ENCODE measurements around the gene CAND1. TPM values are rescaled to one million over a fixed set of nuclear protein-coding genes. Genes with fewer than 3 reads are reported as not detected.
A peak's percentile ranks its signal among the peaks of the same experiment; 100 is the strongest.

CAND1 gene
- polyA plus RNA-seq (2011; rRNA removed): 185 and 189 TPM in 2 replicates
- 19.8 and 27.2 TPM in 2 replicates for polyA plus RNA-seq (2012; cell fraction: cytosol; rRNA removed)
- polyA plus RNA-seq (2012; cell fraction: nucleus; rRNA removed): 24.2 and 35.9 TPM in 2 replicates
- polyA plus RNA-seq (2017; fragmentation: RNase III; extraction: RNeasy Plus Mini Kit Qiagen cat#74134 plus additional on column Dnase treatment): 62.8 to 75.5 TPM (median 70.3 TPM) in 3 replicates
- polyA minus RNA-seq (2011; rRNA and poly(A)+ RNA removed): 86.8 and 95.2 TPM in 2 replicates

DNA sequence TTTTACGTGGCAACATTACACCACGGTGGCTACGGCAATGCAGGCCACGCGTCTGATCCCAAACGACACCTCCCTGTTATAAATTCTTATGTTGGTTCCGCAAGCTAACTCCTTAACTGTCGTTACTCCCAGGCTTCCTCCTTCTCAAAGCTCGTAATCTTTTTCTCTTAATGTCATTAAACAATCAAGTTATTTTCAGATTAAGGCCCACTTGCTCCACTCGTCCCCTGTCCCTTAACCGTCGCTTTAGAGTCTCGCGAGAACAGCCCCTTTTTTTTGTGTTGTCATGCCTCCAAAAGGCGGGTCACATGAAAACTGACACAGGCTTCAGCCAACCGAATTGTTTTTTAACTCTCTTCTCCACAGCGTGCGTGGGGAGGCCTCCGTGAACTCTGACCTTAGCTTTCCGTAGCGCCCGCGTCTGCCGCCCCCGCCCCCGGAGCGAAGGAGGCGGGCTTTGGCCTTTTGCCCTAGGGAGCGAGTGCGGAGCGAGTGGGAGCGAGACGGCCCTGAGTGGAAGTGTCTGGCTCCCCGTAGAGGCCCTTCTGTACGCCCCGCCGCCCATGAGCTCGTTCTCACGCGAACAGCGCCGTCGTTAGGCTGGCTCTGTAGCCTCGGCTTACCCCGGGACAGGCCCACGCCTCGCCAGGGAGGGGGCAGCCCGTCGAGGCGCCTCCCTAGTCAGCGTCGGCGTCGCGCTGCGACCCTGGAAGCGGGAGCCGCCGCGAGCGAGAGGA lies at the start of gene CAND1:
TSS of gene CAND1 (plus strand) at position 463 of the 737 bp plus-strand sequence. CDS start 360 bp downstream, outside the sequence.
- POLR2A ChIA-PET: interaction anchor here (0.6 to 2.2 kb wide), 30 partner anchors 9 to 1100 kb away, joined by 3 to 14 read pairs (median 4); partner anchors contain the start of genes DYRK2 and HELB
- H3K27ac ChIP-seq: peak within 1 kb of the TSS; percentile 94 to 99
- H3K4me3 ChIP-seq: peak within 1 kb of the TSS; percentile 88
- ATAC-seq (peak; percentile 79 to 87), DNase-seq (ENCODE audit: low read depth in 1 of 2, low spot score in 1 of 2) (peak; percentile 95 to 99), FAIRE-seq (no peak)
- CTCF ChIA-PET: interaction anchor here (0.8 to 1.5 kb wide), 7 partner anchors 9 to 83 kb away, joined by 3 to 5 read pairs (median 3); no protein-coding TSS in a partner anchor
- peaks cover 31% of the 10 kb centered on the region for H3K4me1 ChIP-seq
- under 1% methylated on average over 45 of the region's 61 CpGs for WGBS (ENCODE audit: missing lambda C conversion rate)
- no peaks in the 10 kb centered on the region for H3K9me3 ChIP-seq
- H3K4me2 ChIP-seq: peak within 1 kb of the TSS; percentile 88
- TF ChIP-seq ZFP36 (IDR thresholded peaks at IDR 0.05; ENCODE audit: borderline replicate concordance, partially characterized antibody) (no peak), RAD21 (conservative IDR thresholded peaks at IDR 0.05 in 1 of 2, IDR thresholded peaks at IDR 0.05 in 1 of 2) (0 out of 5 replicates have a peak, but pooled peaks of 1 of the 2 experiments have one; percentile 15), ESRRA (IDR thresholded peaks at IDR 0.05; ENCODE audit: borderline replicate concordance, low read length) (no peak), HOXB5 (CRISPR knock-in tag; IDR thresholded peaks at IDR 0.05) (no peak), POLR2AphosphoS2 (conservative IDR thresholded peaks at IDR 0.05; ENCODE audit: low read length) (no peak), MAFK (IDR thresholded peaks at IDR 0.05; ENCODE audit: partially characterized antibody) (peak; percentile 61), HEYL (CRISPR knock-in tag; IDR thresholded peaks at IDR 0.05) (no peak), EHMT2 (IDR thresholded peaks at IDR 0.05; ENCODE audit: low read depth) (no peak), ZNF302 (CRISPR knock-in tag; IDR thresholded peaks at IDR 0.05) (no peak), ZSCAN20 (CRISPR knock-in tag; IDR thresholded peaks at IDR 0.05) (no peak), SREBF2 (IDR thresholded peaks at IDR 0.05) (no peak), FOSL2 (IDR thresholded peaks at IDR 0.05) (no peak), FOSL2 (CRISPR knock-in tag; IDR thresholded peaks at IDR 0.05) (no peak), TFCP2L1 (CRISPR knock-in tag; IDR thresholded peaks at IDR 0.05) (no peak), CBX8 (IDR thresholded peaks at IDR 0.05) (no peak), MAZ (IDR thresholded peaks at IDR 0.05; ENCODE audit: borderline replicate concordance, low read depth, low read length) (no peak), MYC (IDR thresholded peaks at IDR 0.05; ENCODE audit: borderline replicate concordance, low read length) (0 out of 2 replicates have a peak, but pooled peaks have one; percentile 57), PHF8 (IDR thresholded peaks at IDR 0.05; ENCODE audit: borderline replicate concordance, low read depth) (peak; percentile 60), CHD4 (IDR thresholded peaks at IDR 0.05; ENCODE audit: borderline replicate concordance) (no peak)
- TF ChIP-seq, protein P1, sequence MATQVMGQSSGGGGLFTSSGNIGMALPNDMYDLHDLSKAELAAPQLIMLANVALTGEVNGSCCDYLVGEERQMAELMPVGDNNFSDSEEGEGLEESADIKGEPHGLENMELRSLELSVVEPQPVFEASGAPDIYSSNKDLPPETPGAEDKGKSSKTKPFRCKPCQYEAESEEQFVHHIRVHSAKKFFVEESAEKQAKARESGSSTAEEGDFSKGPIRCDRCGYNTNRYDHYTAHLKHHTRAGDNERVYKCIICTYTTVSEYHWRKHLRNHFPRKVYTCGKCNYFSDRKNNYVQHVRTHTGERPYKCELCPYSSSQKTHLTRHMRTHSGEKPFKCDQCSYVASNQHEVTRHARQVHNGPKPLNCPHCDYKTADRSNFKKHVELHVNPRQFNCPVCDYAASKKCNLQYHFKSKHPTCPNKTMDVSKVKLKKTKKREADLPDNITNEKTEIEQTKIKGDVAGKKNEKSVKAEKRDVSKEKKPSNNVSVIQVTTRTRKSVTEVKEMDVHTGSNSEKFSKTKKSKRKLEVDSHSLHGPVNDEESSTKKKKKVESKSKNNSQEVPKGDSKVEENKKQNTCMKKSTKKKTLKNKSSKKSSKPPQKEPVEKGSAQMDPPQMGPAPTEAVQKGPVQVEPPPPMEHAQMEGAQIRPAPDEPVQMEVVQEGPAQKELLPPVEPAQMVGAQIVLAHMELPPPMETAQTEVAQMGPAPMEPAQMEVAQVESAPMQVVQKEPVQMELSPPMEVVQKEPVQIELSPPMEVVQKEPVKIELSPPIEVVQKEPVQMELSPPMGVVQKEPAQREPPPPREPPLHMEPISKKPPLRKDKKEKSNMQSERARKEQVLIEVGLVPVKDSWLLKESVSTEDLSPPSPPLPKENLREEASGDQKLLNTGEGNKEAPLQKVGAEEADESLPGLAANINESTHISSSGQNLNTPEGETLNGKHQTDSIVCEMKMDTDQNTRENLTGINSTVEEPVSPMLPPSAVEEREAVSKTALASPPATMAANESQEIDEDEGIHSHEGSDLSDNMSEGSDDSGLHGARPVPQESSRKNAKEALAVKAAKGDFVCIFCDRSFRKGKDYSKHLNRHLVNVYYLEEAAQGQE (IDR thresholded peaks at IDR 0.05): peak; percentile 100
- TF ChIP-seq, protein P2, sequence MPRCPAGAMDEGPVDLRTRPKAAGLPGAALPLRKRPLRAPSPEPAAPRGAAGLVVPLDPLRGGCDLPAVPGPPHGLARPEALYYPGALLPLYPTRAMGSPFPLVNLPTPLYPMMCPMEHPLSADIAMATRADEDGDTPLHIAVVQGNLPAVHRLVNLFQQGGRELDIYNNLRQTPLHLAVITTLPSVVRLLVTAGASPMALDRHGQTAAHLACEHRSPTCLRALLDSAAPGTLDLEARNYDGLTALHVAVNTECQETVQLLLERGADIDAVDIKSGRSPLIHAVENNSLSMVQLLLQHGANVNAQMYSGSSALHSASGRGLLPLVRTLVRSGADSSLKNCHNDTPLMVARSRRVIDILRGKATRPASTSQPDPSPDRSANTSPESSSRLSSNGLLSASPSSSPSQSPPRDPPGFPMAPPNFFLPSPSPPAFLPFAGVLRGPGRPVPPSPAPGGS (IDR thresholded peaks at IDR 0.05): peak; percentile 10; the same call in 2 of the 3 replicates
- TF ChIP-seq, protein P3, sequence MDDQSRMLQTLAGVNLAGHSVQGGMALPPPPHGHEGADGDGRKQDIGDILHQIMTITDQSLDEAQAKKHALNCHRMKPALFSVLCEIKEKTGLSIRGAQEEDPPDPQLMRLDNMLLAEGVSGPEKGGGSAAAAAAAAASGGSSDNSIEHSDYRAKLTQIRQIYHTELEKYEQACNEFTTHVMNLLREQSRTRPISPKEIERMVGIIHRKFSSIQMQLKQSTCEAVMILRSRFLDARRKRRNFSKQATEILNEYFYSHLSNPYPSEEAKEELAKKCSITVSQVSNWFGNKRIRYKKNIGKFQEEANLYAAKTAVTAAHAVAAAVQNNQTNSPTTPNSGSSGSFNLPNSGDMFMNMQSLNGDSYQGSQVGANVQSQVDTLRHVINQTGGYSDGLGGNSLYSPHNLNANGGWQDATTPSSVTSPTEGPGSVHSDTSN (IDR thresholded peaks at IDR 0.05): peak; percentile 94
- TF ChIP-seq, protein P4, sequence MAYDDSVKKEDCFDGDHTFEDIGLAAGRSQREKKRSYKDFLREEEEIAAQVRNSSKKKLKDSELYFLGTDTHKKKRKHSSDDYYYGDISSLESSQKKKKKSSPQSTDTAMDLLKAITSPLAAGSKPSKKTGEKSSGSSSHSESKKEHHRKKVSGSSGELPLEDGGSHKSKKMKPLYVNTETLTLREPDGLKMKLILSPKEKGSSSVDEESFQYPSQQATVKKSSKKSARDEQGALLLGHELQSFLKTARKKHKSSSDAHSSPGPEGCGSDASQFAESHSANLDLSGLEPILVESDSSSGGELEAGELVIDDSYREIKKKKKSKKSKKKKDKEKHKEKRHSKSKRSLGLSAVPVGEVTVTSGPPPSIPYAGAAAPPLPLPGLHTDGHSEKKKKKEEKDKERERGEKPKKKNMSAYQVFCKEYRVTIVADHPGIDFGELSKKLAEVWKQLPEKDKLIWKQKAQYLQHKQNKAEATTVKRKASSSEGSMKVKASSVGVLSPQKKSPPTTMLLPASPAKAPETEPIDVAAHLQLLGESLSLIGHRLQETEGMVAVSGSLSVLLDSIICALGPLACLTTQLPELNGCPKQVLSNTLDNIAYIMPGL (CRISPR knock-in tag; IDR thresholded peaks at IDR 0.05; ENCODE audit: borderline replicate concordance): no peak
- TF ChIP-seq, protein P5, sequence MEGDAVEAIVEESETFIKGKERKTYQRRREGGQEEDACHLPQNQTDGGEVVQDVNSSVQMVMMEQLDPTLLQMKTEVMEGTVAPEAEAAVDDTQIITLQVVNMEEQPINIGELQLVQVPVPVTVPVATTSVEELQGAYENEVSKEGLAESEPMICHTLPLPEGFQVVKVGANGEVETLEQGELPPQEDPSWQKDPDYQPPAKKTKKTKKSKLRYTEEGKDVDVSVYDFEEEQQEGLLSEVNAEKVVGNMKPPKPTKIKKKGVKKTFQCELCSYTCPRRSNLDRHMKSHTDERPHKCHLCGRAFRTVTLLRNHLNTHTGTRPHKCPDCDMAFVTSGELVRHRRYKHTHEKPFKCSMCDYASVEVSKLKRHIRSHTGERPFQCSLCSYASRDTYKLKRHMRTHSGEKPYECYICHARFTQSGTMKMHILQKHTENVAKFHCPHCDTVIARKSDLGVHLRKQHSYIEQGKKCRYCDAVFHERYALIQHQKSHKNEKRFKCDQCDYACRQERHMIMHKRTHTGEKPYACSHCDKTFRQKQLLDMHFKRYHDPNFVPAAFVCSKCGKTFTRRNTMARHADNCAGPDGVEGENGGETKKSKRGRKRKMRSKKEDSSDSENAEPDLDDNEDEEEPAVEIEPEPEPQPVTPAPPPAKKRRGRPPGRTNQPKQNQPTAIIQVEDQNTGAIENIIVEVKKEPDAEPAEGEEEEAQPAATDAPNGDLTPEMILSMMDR (IDR thresholded peaks at IDR 0.05): 0 out of 3 replicates have a peak, but pooled peaks have one; percentile 6
- TF ChIP-seq, protein P6, sequence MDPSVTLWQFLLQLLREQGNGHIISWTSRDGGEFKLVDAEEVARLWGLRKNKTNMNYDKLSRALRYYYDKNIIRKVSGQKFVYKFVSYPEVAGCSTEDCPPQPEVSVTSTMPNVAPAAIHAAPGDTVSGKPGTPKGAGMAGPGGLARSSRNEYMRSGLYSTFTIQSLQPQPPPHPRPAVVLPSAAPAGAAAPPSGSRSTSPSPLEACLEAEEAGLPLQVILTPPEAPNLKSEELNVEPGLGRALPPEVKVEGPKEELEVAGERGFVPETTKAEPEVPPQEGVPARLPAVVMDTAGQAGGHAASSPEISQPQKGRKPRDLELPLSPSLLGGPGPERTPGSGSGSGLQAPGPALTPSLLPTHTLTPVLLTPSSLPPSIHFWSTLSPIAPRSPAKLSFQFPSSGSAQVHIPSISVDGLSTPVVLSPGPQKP (IDR thresholded peaks at IDR 0.05; ENCODE audit: low read depth, low read length): no peak

Data from A549 (cell line).